ENCODE measurements around the gene NRXN3. TPM values are rescaled to one million over a fixed set of nuclear protein-coding genes. Genes with fewer than 3 reads are reported as not detected.

Gene NRXN3
- total and polyA plus RNA-seq, 8 donors: 0.53 to 2.5 (median 1.5) TPM

GRCh38 chr14:79320561-79320960 is 1150.4 kb downstream of the NRXN3 start:
- Histone ChIP-seq H3K27me3 (no peaks in the 10 kb centered on the region), H3K4me1 (peaks cover 0 to 4% (median 0%) of the 10 kb centered on the region in 3 donors), H3K36me3 (no peaks in the 10 kb centered on the region), H3K9me3 (no peaks in the 10 kb centered on the region), H3K27ac (no peak overlapping the region), H3K4me3 (no peak overlapping the region)
- intact Hi-C loops (cut with DNase I): no loop called here
- ATAC-seq: no peak
- 19 to 39% methylated on average over 1 of the region's 1 CpG for WGBS, 2 donors
- no peak for FAIRE-seq
- TF ChIP-seq CTCF (IDR thresholded peaks at IDR 0.05): no peak
- no peak for DNase-seq

GRCh38 chr14:79321070-79321469 is 1150.9 kb downstream of the NRXN3 start:
- Histone ChIP-seq H3K4me3 (no peak overlapping the region), H3K9me3 (no peaks in the 10 kb centered on the region), H3K27ac (no peak overlapping the region), H3K36me3 (no peaks in the 10 kb centered on the region), H3K27me3 (no peaks in the 10 kb centered on the region), H3K4me1 (peaks cover 0 to 4% (median 0%) of the 10 kb centered on the region in 3 donors)
- ATAC-seq (no peak), DNase-seq (no peak), FAIRE-seq (no peak)
- intact Hi-C loops (cut with DNase I): no loop called here
- no peak for TF ChIP-seq CTCF (IDR thresholded peaks at IDR 0.05)

- DNase-seq (peak in 1 of 6 donors; percentile 6), FAIRE-seq (no peak), ATAC-seq (peak; percentile 77 to 87 (median 84))
- intact Hi-C loops (cut with DNase I): no loop called here
- H3K27ac ChIP-seq: no peak overlapping the region
- no peaks in the 10 kb centered on the region for H3K9me3 ChIP-seq
- WGBS, 2 donors: 19 to 38% methylated on average over 2 of the region's 2 CpGs
- no peak for TF ChIP-seq CTCF (IDR thresholded peaks at IDR 0.05)
- H3K4me1 ChIP-seq: peaks cover 0 to 4% (median 0%) of the 10 kb centered on the region in 3 donors
- no peaks in the 10 kb centered on the region for H3K27me3 ChIP-seq
- H3K4me3 ChIP-seq: no peak overlapping the region
- no peaks in the 10 kb centered on the region for H3K36me3 ChIP-seq
Observed at GRCh38 chr14:79325071-79325470, 1154.9 kb downstream of the NRXN3 start.

- Histone ChIP-seq H3K36me3 (no peaks in the 10 kb centered on the region), H3K9me3 (no peaks in the 10 kb centered on the region), H3K4me1 (peaks cover 0 to 1% (median 0%) of the 10 kb centered on the region in 3 donors), H3K4me3 (no peak overlapping the region), H3K27ac (no peak overlapping the region), H3K27me3 (no peaks in the 10 kb centered on the region)
- ATAC-seq (no peak), DNase-seq (no peak), FAIRE-seq (no peak)
- intact Hi-C loops (cut with DNase I): no loop called here
- TF ChIP-seq CTCF (IDR thresholded peaks at IDR 0.05): no peak
- 91 to 94% methylated on average over 3 of the region's 3 CpGs for WGBS, 2 donors
Observed at GRCh38 chr14:79325557-79325956, 1155.4 kb downstream of the NRXN3 start.

GRCh38 chr14:79328863-79329262 is 1158.7 kb downstream of the NRXN3 start:
- TF ChIP-seq CTCF (IDR thresholded peaks at IDR 0.05): no peak
- no peak for DNase-seq
- H3K9me3 ChIP-seq: no peaks in the 10 kb centered on the region
- no peak for FAIRE-seq
- WGBS, 2 donors: 88 to 90% methylated on average over 3 of the region's 3 CpGs
- H3K4me1 ChIP-seq: no peaks in the 10 kb centered on the region
- H3K36me3 ChIP-seq: no peaks in the 10 kb centered on the region
- no peaks in the 10 kb centered on the region for H3K27me3 ChIP-seq
- intact Hi-C loops (cut with DNase I): no loop called here
- no peak overlapping the region for H3K4me3 ChIP-seq
- no peak overlapping the region for H3K27ac ChIP-seq
- ATAC-seq: no peak

All from pancreas (tissue), 10 donors.